Fibroblast of lung (primary cell): ENCODE data around the gene CAPN2. TPM values are rescaled to one million over a fixed set of nuclear protein-coding genes. Genes with fewer than 3 reads are reported as not detected.

Experiments used
- DNase-seq, 2 donors: peaks; one replicate each; pipeline versions ENCODE4 v3.0.0 to v3.0.0-alpha.2; 2010; ENCODE audit warnings: low read depth in 2 of 2
- H2AFZ ChIP-seq: 2 replicates; pipeline ENCODE4 v1.5.1; 2012; ENCODE audit warnings: low read length, control low read depth, inconsistent platforms
- H3K27ac ChIP-seq: 2 replicates; pipeline ENCODE4 v1.5.1; 2011; ENCODE audit warnings: low read length, control low read depth; ENCODE audit not compliant: insufficient read depth
- H3K27me3 ChIP-seq: 2 replicates; pipeline ENCODE4 v1.5.1; 2011; ENCODE audit warnings: mild to moderate bottlenecking, low read length; ENCODE audit not compliant: control insufficient read depth, insufficient read depth
- H3K36me3 ChIP-seq: 2 replicates; pipeline ENCODE4 v1.5.1; 2011; ENCODE audit warnings: low read length; ENCODE audit not compliant: control insufficient read depth, insufficient read depth
- H3K4me1 ChIP-seq: 2 replicates; pipeline ENCODE4 v1.5.1; 2011; ENCODE audit warnings: low read length; ENCODE audit not compliant: control insufficient read depth, insufficient read depth; ENCODE audit errors: extremely low read depth
- H3K4me2 ChIP-seq: 2 replicates; pipeline ENCODE4 v1.5.1; 2011; ENCODE audit warnings: low read length, control low read depth; ENCODE audit not compliant: insufficient read depth; ENCODE audit errors: extremely low read depth
- H3K4me3 ChIP-seq, 4 experiments: fragments of 200-600 bp in 1 of 4; sonication (generic) in 1 of 4; replicated peaks in 1 of 4; 2 replicates each; pipeline ENCODE4 v1.5.1; 2011 to 2016; ENCODE audit warnings: low read length in 4 of 4, low read depth in 3 of 4, mild to moderate bottlenecking in 3 of 4, control low read depth in 2 of 4, inconsistent platforms in 1 of 4, mixed read lengths in 1 of 4; ENCODE audit not compliant: insufficient read depth in 1 of 4; ENCODE audit errors: control extremely low read depth in 1 of 4
- H3K79me2 ChIP-seq: 2 replicates; pipeline ENCODE4 v1.5.1; 2012; ENCODE audit warnings: mild to moderate bottlenecking, low read length, inconsistent platforms; ENCODE audit not compliant: control insufficient read depth, insufficient read depth
- H3K9ac ChIP-seq: 2 replicates; pipeline ENCODE4 v1.5.1; 2011; ENCODE audit warnings: mild to moderate bottlenecking, low read length, control low read depth; ENCODE audit not compliant: insufficient read depth
- H3K9me3 ChIP-seq: 2 replicates; pipeline ENCODE4 v1.5.1; 2012; ENCODE audit warnings: low read depth, low read length; ENCODE audit not compliant: control insufficient read depth, insufficient read depth
- H4K20me1 ChIP-seq: 2 replicates; pipeline ENCODE4 v1.5.1; 2011; ENCODE audit warnings: low read length; ENCODE audit not compliant: control insufficient read depth, insufficient read depth; ENCODE audit errors: extremely low read depth
- EZH2 ChIP-seq: IDR thresholded peaks from 2 replicates; pipeline ENCODE4 v1.5.1; 2012; ENCODE audit warnings: low read length, control low read depth, mild to moderate bottlenecking; ENCODE audit errors: missing control alignments
- polyA plus RNA-seq, 2 donors: library from polyadenylated mRNA; depleted of rRNA in 1 of 2; stranded (reverse) in 1 of 2; unstranded in 1 of 2; fragments of >200 nt; gene quantifications; 2 replicates each; pipeline ENCODE4 v1.2.1, GENCODE V29; 2011 to 2012; ENCODE audit warnings: missing spikeins in 1 of 2
- total RNA-seq: library from RNA; depleted of rRNA; stranded (reverse); fragments of >200 nt; gene quantifications from 2 replicates; pipeline ENCODE4 v1.2.1, GENCODE V29; 2014
- TF ChIP-seq, protein P1 (sequence below), 2 donors: IDR thresholded peaks in 1 of 2; conservative IDR thresholded peaks in 1 of 2; 1 replicate in 1 of 2; 2 replicates in 1 of 2; pipeline ENCODE4 v1.5.1; 2011 to 2012; ENCODE audit warnings: low read length in 2 of 2, control low read depth in 1 of 2, inconsistent platforms in 1 of 2, low read depth in 1 of 2, mild to moderate bottlenecking in 1 of 2

Gene CAPN2
- total and polyA plus RNA-seq, 2 donors (not counting 1 experiment from before 2014, with no cell fraction given), result 387 to 488 TPM

DNA sequence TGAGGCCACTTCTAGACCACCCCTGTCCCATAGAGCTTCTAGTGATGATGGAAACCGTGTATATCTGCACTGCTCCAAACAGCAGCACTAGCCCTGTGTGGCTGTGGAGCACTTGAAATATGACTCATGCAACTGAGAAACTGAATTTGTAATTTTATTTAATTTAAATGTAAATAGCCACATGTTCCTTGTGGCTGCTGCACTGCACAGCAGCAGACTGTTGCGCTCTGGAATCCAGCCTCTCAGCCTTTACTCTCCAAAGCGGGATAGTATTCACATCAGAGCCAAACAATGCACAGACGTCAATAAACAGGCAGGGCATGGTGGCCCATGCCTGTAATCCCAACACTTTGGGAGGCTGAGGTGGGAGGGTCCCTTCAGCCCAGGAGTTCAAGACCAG is 12.0 kb downstream of the CAPN2 start:
- Histone ChIP-seq H3K4me2 (no peak overlapping the region), H2AFZ (no peak overlapping the region), H4K20me1 (no peaks in the 10 kb centered on the region), H3K27ac (peak overlapping the region; percentile 13), H3K4me3 (no peak overlapping the region), H3K27me3 (no peaks in the 10 kb centered on the region), H3K36me3 (peaks cover 21% of the 10 kb centered on the region), H3K79me2 (peaks cover 85% of the 10 kb centered on the region), H3K9me3 (no peaks in the 10 kb centered on the region), H3K4me1 (peaks cover 53% of the 10 kb centered on the region), H3K9ac (no peak overlapping the region)
- DNase-seq, result peak; percentile 59 to 61
- TF ChIP-seq, protein P1, sequence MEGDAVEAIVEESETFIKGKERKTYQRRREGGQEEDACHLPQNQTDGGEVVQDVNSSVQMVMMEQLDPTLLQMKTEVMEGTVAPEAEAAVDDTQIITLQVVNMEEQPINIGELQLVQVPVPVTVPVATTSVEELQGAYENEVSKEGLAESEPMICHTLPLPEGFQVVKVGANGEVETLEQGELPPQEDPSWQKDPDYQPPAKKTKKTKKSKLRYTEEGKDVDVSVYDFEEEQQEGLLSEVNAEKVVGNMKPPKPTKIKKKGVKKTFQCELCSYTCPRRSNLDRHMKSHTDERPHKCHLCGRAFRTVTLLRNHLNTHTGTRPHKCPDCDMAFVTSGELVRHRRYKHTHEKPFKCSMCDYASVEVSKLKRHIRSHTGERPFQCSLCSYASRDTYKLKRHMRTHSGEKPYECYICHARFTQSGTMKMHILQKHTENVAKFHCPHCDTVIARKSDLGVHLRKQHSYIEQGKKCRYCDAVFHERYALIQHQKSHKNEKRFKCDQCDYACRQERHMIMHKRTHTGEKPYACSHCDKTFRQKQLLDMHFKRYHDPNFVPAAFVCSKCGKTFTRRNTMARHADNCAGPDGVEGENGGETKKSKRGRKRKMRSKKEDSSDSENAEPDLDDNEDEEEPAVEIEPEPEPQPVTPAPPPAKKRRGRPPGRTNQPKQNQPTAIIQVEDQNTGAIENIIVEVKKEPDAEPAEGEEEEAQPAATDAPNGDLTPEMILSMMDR (conservative IDR thresholded peaks at IDR 0.05 in 1 of 2, IDR thresholded peaks at IDR 0.05 in 1 of 2; ENCODE audit: low read depth in 1 of 2, low read length in 2 of 2), result no peak
- no peak for TF ChIP-seq EZH2

DNA sequence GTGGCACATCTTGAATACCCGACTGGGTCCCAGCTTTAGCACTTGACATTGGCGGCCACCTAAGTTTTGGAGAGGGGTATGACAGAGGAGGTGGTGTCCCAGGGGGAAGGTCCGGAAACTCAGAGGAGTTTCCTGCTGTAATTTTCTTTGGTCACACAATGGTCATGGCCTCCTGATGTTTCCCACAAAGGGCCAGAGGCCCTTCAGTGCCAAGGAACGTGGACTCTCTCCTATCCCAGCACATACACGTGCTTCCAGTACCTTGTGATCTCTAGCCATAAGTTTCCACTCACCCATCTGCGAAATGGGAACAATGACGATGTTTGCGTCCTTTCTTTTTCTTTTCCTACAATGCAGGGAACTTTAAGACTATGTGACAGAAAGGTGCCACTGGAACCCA is 13.2 kb downstream of the CAPN2 start:
- no peaks in the 10 kb centered on the region for H4K20me1 ChIP-seq
- H3K9me3 ChIP-seq, result no peaks in the 10 kb centered on the region
- TF ChIP-seq, protein P1 (conservative IDR thresholded peaks at IDR 0.05 in 1 of 2, IDR thresholded peaks at IDR 0.05 in 1 of 2; ENCODE audit: low read depth in 1 of 2, low read length in 2 of 2), result no peak
- TF ChIP-seq EZH2, result no peak
- H3K4me2 ChIP-seq, result peak overlapping the region; percentile 23
- H3K9ac ChIP-seq, result no peak overlapping the region
- H3K4me1 ChIP-seq, result peaks cover 48% of the 10 kb centered on the region
- H3K27me3 ChIP-seq, result no peaks in the 10 kb centered on the region
- peak overlapping the region; percentile 60 for H3K27ac ChIP-seq
- H3K36me3 ChIP-seq, result peaks cover 20% of the 10 kb centered on the region
- H3K4me3 ChIP-seq, result no peak overlapping the region
- no peak for DNase-seq
- peaks cover 90% of the 10 kb centered on the region for H3K79me2 ChIP-seq
- H2AFZ ChIP-seq, result no peak overlapping the region

DNA sequence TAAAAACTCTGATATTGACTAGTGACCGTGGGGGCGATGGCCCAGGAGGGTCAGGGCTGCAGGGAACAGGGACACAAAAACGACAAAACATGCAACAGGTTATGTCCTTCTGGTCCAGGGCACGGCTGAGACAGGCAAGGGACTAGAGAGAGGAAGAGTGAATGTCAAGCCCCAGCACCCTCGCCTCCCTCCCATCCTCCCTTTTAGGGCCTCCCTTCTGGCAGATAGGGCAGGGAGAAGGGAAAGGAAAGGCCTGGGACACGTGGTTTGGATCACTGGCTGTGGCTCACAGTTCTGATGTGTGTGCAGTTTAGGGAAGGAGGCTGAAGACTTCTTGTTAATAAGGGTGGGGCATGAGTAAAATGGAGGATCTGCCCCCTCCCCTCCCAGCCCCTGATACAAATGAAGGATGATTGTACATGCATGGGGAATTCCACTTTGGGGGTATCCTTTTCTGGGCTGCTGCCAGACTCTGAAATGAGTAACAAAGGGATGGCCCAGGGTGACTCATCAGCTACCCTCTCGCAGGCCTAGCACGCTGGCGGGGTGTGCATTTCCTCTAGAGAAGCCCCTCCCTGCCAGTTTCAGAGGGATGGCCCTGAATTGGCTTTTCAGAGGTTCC is 14.2 kb downstream of the CAPN2 start:
- Histone ChIP-seq H4K20me1 (no peaks in the 10 kb centered on the region), H3K36me3 (peaks cover 21% of the 10 kb centered on the region), H3K9me3 (no peaks in the 10 kb centered on the region), H3K27me3 (no peaks in the 10 kb centered on the region), H3K4me3 (no peak overlapping the region), H3K9ac (no peak overlapping the region), H3K4me1 (peaks cover 50% of the 10 kb centered on the region), H3K27ac (peak overlapping the region; percentile 60), H3K79me2 (peaks cover 94% of the 10 kb centered on the region), H3K4me2 (peak overlapping the region; percentile 26), H2AFZ (no peak overlapping the region)
- DNase-seq, result peak; percentile 95 to 97
- TF ChIP-seq EZH2, result no peak
- TF ChIP-seq, protein P1 (conservative IDR thresholded peaks at IDR 0.05 in 1 of 2, IDR thresholded peaks at IDR 0.05 in 1 of 2; ENCODE audit: low read depth in 1 of 2, low read length in 2 of 2), result no peak
